Nephron progenitor cell (in vitro differentiated cells): ENCODE results near the gene RUNDC1.
A peak's percentile ranks its signal among the peaks of the same experiment; 100 is the strongest.

Source experiments
- DNase-seq: peaks from one replicate; pipeline ENCODE4 v3.0.0; 2021
- H3K27ac Mint-ChIP-seq: 2 replicates; pipeline ENCODE4 v1.8.0; 2021; ENCODE audit warnings: mild to moderate bottlenecking, moderate library complexity, mixed read lengths
- H3K27me3 Mint-ChIP-seq: 2 replicates; pipeline ENCODE4 v1.8.0; 2021; ENCODE audit warnings: mild to moderate bottlenecking, low read depth, mixed read lengths; ENCODE audit not compliant: poor library complexity
- H3K36me3 Mint-ChIP-seq: 2 replicates; pipeline ENCODE4 v1.8.0; 2021; ENCODE audit warnings: low read depth, mixed read lengths
- H3K4me1 Mint-ChIP-seq: 2 replicates; pipeline ENCODE4 v1.8.0; 2021; ENCODE audit warnings: mixed read lengths
- H3K4me3 Mint-ChIP-seq: 2 replicates; pipeline ENCODE4 v1.8.0; 2021; ENCODE audit warnings: mild to moderate bottlenecking, moderate library complexity, mixed read lengths
- H3K9me3 Mint-ChIP-seq: 2 replicates; pipeline ENCODE4 v1.8.0; 2021; ENCODE audit warnings: mild to moderate bottlenecking, moderate library complexity, mixed read lengths
- TF ChIP-seq, protein P1 (sequence below): fragments of 200-600 bp; sonication (generic); IDR thresholded peaks from 2 replicates; pipeline ENCODE4 v1.5.0; 2021; ENCODE audit warnings: antibody characterized with exemption

The RUNDC1 gene

DNA sequence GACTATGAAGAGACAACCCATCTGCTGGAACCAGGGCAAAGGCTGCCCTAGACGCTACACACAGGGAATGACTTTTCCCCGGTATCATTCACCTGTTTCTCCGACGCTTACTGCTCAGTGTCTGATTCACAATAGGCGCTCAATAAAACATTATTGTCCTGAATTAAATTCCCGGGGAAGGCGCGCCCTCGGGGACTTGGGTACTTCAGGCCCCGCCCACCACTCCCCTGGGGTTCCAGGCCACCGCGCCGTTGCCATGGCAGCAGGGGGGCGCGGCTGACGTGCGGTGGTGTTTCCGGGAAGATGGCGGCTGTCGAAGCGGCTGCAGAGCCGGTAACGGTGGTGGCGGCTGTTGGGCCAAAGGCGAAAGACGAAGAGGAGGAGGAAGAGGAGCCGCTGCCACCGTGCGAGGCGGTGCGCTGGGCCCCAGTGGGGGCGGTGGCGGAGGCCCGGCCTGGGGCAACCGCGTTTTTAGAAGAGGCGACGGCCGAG is at the start of gene RUNDC1:
Gene RUNDC1 (plus strand): TSS at position 292 of the 492 bp plus-strand sequence. CDS start 12 bp downstream, at position 304.
- no peaks in the 10 kb centered on the region for H3K9me3 Mint-ChIP-seq
- peak within 1 kb of the TSS; percentile 98 for H3K4me3 Mint-ChIP-seq
- DNase-seq: peak; percentile 97
- H3K36me3 Mint-ChIP-seq: peaks cover 8% of the 10 kb centered on the region
- TF ChIP-seq, protein P1, sequence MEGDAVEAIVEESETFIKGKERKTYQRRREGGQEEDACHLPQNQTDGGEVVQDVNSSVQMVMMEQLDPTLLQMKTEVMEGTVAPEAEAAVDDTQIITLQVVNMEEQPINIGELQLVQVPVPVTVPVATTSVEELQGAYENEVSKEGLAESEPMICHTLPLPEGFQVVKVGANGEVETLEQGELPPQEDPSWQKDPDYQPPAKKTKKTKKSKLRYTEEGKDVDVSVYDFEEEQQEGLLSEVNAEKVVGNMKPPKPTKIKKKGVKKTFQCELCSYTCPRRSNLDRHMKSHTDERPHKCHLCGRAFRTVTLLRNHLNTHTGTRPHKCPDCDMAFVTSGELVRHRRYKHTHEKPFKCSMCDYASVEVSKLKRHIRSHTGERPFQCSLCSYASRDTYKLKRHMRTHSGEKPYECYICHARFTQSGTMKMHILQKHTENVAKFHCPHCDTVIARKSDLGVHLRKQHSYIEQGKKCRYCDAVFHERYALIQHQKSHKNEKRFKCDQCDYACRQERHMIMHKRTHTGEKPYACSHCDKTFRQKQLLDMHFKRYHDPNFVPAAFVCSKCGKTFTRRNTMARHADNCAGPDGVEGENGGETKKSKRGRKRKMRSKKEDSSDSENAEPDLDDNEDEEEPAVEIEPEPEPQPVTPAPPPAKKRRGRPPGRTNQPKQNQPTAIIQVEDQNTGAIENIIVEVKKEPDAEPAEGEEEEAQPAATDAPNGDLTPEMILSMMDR: no peak
- peaks cover 39% of the 10 kb centered on the region for H3K4me1 Mint-ChIP-seq
- peak within 1 kb of the TSS; percentile 98 for H3K27ac Mint-ChIP-seq
- no peaks in the 10 kb centered on the region for H3K27me3 Mint-ChIP-seq

DNA sequence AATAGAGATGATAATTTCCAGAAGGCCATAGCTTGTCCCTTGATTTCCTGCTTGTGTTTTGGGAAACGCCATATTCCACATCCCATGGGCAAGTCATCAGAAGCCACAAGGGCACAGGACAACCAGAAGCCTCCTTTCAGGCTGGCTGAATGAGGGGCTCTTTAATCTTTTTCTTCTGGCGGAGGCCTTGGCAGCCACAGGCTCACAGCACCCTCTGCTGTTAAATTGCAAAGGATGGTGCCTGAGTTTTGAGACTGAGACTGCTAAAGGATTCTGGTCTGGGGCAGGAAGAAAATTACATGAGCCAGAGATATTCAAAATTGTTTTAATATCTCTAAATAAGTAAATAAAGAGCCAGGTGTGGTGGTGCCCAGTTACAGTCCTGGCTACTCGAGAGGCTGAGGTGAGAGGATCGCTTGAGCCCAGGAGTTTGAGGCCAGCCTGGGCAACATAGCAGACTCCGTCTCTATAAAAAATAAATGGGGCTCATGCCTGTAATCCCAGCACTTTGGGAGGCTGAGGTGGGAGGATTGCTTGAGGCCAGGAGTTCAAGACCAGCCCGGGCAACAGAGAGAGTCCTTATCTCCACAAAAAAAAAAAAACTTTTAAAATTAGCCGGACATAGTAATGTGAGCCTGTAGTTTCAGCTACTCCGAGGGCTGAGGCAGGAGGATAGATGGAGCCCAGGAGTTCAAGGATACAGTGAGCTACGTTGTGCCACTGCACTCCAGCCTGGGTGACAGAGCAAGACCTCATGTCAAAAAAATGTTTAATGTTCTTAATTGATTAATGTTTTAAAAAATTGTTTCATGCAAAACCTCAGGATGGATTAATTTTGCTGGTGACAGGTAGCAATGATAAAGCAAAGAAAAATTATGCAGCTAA is 42.4 kb upstream of the RUNDC1 start:
- no peaks in the 10 kb centered on the region for H3K9me3 Mint-ChIP-seq
- TF ChIP-seq, protein P1: peak; percentile 64
- no peaks in the 10 kb centered on the region for H3K36me3 Mint-ChIP-seq
- H3K4me1 Mint-ChIP-seq: no peaks in the 10 kb centered on the region
- H3K4me3 Mint-ChIP-seq: no peak overlapping the region
- peaks cover 53% of the 10 kb centered on the region for H3K27me3 Mint-ChIP-seq
- DNase-seq: peak; percentile 51
- no peak overlapping the region for H3K27ac Mint-ChIP-seq

DNA sequence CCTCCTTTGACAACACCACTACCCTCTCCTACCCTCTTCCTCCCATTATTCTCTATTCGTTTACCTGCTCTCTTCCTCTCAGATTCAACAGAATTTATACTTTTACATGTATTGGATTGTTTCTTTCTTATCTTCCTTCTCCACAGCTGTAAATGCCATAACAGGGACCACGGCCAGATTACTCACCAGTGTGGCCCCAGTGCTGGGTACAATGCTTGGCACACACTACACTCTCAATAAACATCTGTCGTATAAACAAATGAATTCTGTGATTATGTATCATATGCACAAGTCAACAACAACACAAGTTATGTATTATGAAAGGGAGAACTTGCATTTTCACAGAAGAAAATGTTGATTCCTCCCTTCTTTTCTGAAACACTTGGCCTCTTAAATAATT is 36.2 kb upstream of the RUNDC1 start:
- TF ChIP-seq, protein P1: no peak
- H3K9me3 Mint-ChIP-seq: no peaks in the 10 kb centered on the region
- H3K36me3 Mint-ChIP-seq: peaks cover 1% of the 10 kb centered on the region
- no peak overlapping the region for H3K4me3 Mint-ChIP-seq
- no peak overlapping the region for H3K27ac Mint-ChIP-seq
- DNase-seq: no peak
- peaks cover 20% of the 10 kb centered on the region for H3K27me3 Mint-ChIP-seq
- H3K4me1 Mint-ChIP-seq: no peaks in the 10 kb centered on the region

DNA sequence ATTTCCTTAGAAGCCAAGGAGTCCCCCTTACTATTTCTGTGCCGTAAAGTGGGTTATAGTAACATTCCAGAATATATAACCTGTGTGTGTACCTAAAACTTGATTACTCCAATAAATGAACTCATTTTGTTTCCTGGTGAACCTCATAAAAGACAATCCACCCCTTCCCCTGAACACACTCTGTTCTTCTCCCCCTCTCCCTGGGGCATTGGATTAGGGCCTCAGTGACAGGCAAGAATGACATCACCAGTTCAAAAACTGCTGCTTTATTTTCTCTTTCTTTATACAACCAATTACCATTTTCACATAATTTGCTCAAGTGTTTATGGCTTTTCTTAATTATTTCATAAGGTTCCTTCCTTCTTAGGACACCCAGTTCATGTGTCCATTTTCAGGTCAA is 33.6 kb upstream of the RUNDC1 start:
- no peak overlapping the region for H3K27ac Mint-ChIP-seq

DNA sequence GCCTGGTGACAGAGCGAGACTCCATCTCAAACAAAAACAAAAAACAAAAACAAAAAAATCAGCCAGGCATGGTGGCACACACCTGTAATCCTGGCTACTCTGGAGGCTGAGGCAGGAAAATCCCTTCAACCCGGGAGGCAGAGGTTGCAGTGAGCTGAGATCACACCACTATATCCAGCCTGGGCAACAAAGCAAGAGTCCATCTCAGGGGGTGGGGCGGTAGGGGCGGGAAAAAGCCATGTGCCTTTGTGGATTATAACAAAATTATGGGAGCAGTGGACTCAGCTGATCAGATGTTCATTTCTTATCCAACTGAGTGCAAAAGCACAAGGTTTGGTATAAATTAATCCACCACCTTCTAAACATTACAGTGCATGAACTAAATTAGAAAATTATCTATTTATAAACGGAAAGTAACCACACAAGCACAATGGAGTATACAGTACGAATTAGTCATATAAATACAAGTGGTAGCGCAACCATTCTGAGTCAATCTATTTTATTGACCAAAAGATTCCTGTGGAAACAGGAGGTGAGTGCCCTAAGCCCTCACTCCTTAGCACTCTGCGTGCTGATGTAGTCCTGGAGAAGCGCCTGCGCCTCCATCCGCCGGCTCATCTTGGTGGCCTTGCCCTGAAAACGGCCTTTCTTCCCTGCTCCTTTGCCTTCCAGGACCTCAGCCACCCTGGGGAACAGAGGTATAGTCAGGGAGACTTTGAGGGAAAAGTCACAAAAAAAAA is 30.2 kb upstream of the RUNDC1 start:
- Mint-ChIP-seq H3K27me3 (no peaks in the 10 kb centered on the region), H3K9me3 (no peaks in the 10 kb centered on the region), H3K27ac (peak overlapping the region; percentile 52), H3K4me3 (no peak overlapping the region), H3K4me1 (no peaks in the 10 kb centered on the region), H3K36me3 (peaks cover 46% of the 10 kb centered on the region)
- TF ChIP-seq, protein P1: no peak
- no peak for DNase-seq

More for the DNA sequence above, 33.6 kb upstream of the RUNDC1 start:
- Mint-ChIP-seq H3K27me3 (peaks cover 4% of the 10 kb centered on the region), H3K4me1 (no peaks in the 10 kb centered on the region), H3K4me3 (no peak overlapping the region), H3K9me3 (no peaks in the 10 kb centered on the region), H3K36me3 (peaks cover 19% of the 10 kb centered on the region)
- TF ChIP-seq, protein P1: no peak
- DNase-seq: no peak
